ENCODE measurements around the gene SMURF1. TPM values are rescaled to one million over a fixed set of nuclear protein-coding genes. Genes with fewer than 3 reads are reported as not detected.

Gene SMURF1
- total RNA-seq, 1 donor from 2014 or later = 30.2 TPM

DNA sequence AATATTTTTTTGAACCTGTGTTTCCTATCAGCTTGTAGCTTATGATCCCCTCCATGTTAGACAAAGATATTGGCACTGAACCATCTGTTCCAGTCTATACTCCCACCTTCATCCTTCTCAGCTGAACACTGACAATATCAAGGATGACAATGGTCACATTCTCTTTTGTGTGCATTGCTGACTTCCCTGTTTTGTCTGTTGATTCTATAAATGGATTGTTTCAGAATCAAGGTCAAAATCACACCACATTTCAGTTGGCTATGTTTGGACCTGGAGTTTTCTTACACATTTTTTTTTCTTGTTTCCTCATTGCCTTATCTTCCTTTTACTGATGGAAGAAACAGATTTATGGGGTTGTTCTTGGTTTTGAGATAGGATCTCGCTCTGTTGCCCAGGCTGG is 11.3 kb upstream of the SMURF1 start:
- H3K4me3 Mint-ChIP-seq (ENCODE audit: unreplicated experiment) = no peak overlapping the region
- peaks cover 3% of the 10 kb centered on the region for H3K9me3 Mint-ChIP-seq (ENCODE audit: low read depth)
- H3K4me1 Mint-ChIP-seq (ENCODE audit: low read depth) = no peaks in the 10 kb centered on the region
- no peak overlapping the region for H3K27ac Mint-ChIP-seq (ENCODE audit: unreplicated experiment)
- no peak for DNase-seq (ENCODE audit: low spot score)
- peaks cover 2% of the 10 kb centered on the region for H3K36me3 Mint-ChIP-seq (ENCODE audit: low read depth)
- peaks cover 5% of the 10 kb centered on the region for H3K27me3 Mint-ChIP-seq (ENCODE audit: low read depth)
- TF ChIP-seq, protein P1, sequence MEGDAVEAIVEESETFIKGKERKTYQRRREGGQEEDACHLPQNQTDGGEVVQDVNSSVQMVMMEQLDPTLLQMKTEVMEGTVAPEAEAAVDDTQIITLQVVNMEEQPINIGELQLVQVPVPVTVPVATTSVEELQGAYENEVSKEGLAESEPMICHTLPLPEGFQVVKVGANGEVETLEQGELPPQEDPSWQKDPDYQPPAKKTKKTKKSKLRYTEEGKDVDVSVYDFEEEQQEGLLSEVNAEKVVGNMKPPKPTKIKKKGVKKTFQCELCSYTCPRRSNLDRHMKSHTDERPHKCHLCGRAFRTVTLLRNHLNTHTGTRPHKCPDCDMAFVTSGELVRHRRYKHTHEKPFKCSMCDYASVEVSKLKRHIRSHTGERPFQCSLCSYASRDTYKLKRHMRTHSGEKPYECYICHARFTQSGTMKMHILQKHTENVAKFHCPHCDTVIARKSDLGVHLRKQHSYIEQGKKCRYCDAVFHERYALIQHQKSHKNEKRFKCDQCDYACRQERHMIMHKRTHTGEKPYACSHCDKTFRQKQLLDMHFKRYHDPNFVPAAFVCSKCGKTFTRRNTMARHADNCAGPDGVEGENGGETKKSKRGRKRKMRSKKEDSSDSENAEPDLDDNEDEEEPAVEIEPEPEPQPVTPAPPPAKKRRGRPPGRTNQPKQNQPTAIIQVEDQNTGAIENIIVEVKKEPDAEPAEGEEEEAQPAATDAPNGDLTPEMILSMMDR (IDR thresholded peaks at IDR 0.05) = no peak

DNA sequence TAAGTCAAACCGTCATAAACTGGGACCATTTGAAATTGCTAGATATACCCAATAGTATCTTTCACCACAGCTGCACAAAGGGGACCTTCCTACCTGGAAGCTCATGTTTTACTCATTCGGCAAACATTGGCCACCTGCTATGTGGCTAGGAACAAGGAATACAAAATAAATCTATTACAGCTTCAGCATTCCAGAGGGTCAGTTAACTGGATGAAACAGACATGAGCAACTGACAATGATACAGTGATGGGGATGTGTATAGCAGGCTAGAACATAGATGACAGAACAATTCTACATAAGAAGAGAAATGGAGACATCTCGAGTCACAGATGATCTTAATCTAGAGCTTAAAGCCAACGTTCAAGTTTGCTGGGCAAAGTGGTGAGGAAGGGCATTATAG is 3.1 kb upstream of the SMURF1 start:
- Mint-ChIP-seq H3K4me3 (ENCODE audit: unreplicated experiment) (no peak overlapping the region), H3K36me3 (ENCODE audit: low read depth) (no peaks in the 10 kb centered on the region), H3K9me3 (ENCODE audit: low read depth) (no peaks in the 10 kb centered on the region), H3K27me3 (ENCODE audit: low read depth) (no peaks in the 10 kb centered on the region), H3K27ac (ENCODE audit: unreplicated experiment) (no peak overlapping the region), H3K4me1 (ENCODE audit: low read depth) (peaks cover 11% of the 10 kb centered on the region)
- DNase-seq (ENCODE audit: low spot score) = no peak
- TF ChIP-seq, protein P1 (IDR thresholded peaks at IDR 0.05) = no peak

GRCh38 chr7:99143521-99143852 is 421 bp downstream of the SMURF1 start:
- peaks cover 41% of the 10 kb centered on the region for H3K4me1 Mint-ChIP-seq (ENCODE audit: low read depth)
- peak overlapping the region; percentile 96 for H3K27ac Mint-ChIP-seq (ENCODE audit: unreplicated experiment)
- no peaks in the 10 kb centered on the region for H3K36me3 Mint-ChIP-seq (ENCODE audit: low read depth)
- H3K27me3 Mint-ChIP-seq (ENCODE audit: low read depth) = no peaks in the 10 kb centered on the region
- peak overlapping the region; percentile 82 for H3K4me3 Mint-ChIP-seq (ENCODE audit: unreplicated experiment)
- TF ChIP-seq, protein P1 (IDR thresholded peaks at IDR 0.05) = no peak
- no peaks in the 10 kb centered on the region for H3K9me3 Mint-ChIP-seq (ENCODE audit: low read depth)
- DNase-seq (ENCODE audit: low spot score) = no peak

DNA sequence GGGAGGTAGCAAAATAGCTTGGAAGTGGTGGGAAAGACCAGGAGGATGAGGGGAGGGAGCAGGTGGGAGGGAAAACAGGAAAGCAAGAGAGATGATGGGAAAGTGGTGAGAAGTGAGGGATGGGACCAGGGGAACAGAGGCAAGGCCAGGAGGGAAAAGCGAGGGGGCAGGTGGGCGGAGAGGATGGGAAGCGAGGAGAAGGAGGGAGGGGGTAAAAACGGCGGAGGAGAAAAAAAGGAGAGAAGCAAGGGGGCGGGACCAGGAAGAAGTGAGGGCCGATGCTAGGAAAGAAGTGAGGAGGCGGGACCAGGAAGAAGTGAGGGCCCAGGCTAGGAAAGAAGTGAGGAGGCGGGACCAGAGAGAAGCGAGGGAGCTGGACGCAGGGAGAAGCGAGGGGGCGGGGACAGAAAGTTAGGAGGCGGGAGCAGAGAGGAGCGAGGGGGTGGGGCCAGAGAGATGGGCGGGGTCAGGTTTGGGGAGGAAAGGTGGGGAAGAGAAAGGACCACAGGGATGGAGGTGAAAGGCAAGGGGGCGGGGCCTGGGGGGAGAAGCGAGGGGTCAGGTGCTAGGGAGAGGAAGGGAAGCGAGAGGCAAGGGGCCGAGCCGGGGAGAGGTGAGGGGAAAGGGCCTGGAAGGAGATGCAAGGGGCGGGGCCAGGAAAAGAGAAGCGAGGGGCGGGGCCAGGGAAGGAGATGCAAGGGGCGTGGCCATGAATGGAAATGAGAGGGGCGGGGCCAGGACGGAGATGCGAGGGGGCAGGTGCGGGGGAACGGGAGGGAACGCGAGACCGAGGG is 984 bp downstream of the SMURF1 start:
- Mint-ChIP-seq H3K27ac (ENCODE audit: unreplicated experiment) (peak overlapping the region; percentile 96), H3K4me1 (ENCODE audit: low read depth) (peaks cover 46% of the 10 kb centered on the region), H3K4me3 (ENCODE audit: unreplicated experiment) (peak overlapping the region; percentile 82), H3K36me3 (ENCODE audit: low read depth) (no peaks in the 10 kb centered on the region), H3K9me3 (ENCODE audit: low read depth) (no peaks in the 10 kb centered on the region), H3K27me3 (ENCODE audit: low read depth) (no peaks in the 10 kb centered on the region)
- peak; percentile 98 for DNase-seq (ENCODE audit: low spot score)
- TF ChIP-seq, protein P1 (IDR thresholded peaks at IDR 0.05) = no peak

DNA sequence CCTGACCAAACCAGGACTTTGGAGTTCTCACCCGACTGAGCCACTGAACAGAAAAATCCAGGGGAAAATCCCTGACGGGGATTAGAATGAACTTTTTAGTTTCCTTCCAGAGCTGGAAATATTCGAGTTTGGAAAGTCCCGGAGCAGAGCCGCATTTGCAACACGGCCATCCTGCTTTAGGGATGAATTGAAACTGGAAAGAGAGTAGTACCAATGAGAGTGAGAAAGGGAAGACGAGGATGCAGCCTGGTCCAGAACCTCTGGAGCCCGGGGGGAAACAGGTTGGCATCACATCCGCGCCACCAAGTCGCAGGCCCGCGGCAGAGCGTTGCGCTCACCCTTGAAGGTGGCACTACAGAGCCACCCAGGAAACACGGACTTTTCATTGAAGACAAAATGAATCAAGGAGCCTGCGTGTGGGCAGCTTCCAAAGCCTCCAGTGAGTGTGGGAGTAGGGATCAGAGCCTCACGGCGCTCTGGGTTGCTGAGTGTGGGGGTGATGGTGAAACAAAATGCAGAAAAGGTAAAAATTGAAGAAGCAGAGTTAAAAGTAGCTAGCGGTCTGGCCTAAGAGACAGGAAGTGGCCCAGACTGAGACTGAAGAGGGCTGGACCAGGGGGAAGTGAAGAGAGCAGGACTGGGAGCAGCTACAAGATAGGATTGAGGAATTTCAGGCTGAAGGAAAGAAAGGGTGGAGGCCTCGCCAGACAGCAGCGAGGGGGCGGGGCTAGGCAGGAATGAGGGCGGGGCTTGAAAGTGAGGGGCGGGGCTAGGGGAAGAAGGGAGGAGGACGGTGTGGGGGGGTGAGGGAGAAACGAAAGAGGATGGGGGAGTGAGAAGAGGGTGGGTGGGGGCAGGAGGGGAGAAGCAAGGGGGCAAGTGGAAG is 1.8 kb downstream of the SMURF1 start:
- Mint-ChIP-seq H3K27me3 (ENCODE audit: low read depth) (no peaks in the 10 kb centered on the region), H3K4me1 (ENCODE audit: low read depth) (peaks cover 55% of the 10 kb centered on the region), H3K4me3 (ENCODE audit: unreplicated experiment) (peak overlapping the region; percentile 82), H3K36me3 (ENCODE audit: low read depth) (no peaks in the 10 kb centered on the region), H3K27ac (ENCODE audit: unreplicated experiment) (peak overlapping the region; percentile 96), H3K9me3 (ENCODE audit: low read depth) (no peaks in the 10 kb centered on the region)
- DNase-seq (ENCODE audit: low spot score) = no peak
- TF ChIP-seq, protein P1 (IDR thresholded peaks at IDR 0.05) = peak; percentile 6

All from chondrocyte (in vitro differentiated cells).